PFSK-1 (cell line): Measurements from ENCODE around the gene EWSR1.

Experiments used
- FOXP2 ChIP-seq: optimal IDR thresholded peaks from 2 replicates; pipeline ENCODE3; 2011; ENCODE audit warnings: borderline replicate concordance, control low read depth, inconsistent platforms; ENCODE audit not compliant: insufficient read depth; ENCODE audit errors: extremely low read length, extremely low read depth
- POLR2AphosphoS5 ChIP-seq: IDR thresholded peaks from 2 replicates; pipeline ENCODE4 v1.6.1; 2012; ENCODE audit warnings: low read depth, mild to moderate bottlenecking, control low read depth, low read length, moderate library complexity
- SIN3A ChIP-seq: IDR thresholded peaks from 2 replicates; pipeline ENCODE4 v1.6.1; 2012; ENCODE audit warnings: mild to moderate bottlenecking, low read length, moderate library complexity, borderline replicate concordance; ENCODE audit not compliant: insufficient read depth
- TAF1 ChIP-seq: IDR thresholded peaks from 2 replicates; pipeline ENCODE4 v1.6.1; 2012; ENCODE audit warnings: low read length, control low read depth, borderline replicate concordance; ENCODE audit not compliant: insufficient read depth
- TF ChIP-seq, protein P1 (sequence below), 2 experiments: IDR thresholded peaks; 2 replicates each; pipeline versions ENCODE4 v1.6.1 to v1.8.0; 2011 to 2012; ENCODE audit warnings: low read depth in 2 of 2, low read length in 2 of 2, control low read depth in 1 of 2, inconsistent platforms in 1 of 2, mild to moderate bottlenecking in 1 of 2, moderate library complexity in 1 of 2; ENCODE audit not compliant: insufficient read depth in 1 of 2

Gene EWSR1

DNA sequence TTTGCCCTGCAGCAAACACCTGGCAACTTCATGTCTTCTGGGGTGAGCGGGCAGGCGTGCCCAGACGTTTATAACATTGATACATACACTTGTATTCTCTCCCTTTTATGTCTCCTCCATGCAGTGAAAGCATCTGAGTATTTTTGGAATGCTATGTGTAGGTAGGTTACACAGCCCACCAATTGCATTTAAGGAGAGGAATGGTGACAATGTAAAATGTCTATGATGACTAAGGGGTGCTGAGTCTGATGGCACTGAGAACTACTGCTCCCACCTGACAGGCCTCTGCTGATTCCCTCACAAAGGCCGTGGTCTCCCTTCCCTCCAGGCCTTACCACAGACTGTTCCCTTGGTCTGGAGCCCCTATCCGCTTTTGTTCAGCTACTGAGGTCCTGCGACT, 70.3 kb downstream of the EWSR1 start:
- no peak for TF ChIP-seq FOXP2
- no peak for TF ChIP-seq SIN3A
- TF ChIP-seq, protein P1, sequence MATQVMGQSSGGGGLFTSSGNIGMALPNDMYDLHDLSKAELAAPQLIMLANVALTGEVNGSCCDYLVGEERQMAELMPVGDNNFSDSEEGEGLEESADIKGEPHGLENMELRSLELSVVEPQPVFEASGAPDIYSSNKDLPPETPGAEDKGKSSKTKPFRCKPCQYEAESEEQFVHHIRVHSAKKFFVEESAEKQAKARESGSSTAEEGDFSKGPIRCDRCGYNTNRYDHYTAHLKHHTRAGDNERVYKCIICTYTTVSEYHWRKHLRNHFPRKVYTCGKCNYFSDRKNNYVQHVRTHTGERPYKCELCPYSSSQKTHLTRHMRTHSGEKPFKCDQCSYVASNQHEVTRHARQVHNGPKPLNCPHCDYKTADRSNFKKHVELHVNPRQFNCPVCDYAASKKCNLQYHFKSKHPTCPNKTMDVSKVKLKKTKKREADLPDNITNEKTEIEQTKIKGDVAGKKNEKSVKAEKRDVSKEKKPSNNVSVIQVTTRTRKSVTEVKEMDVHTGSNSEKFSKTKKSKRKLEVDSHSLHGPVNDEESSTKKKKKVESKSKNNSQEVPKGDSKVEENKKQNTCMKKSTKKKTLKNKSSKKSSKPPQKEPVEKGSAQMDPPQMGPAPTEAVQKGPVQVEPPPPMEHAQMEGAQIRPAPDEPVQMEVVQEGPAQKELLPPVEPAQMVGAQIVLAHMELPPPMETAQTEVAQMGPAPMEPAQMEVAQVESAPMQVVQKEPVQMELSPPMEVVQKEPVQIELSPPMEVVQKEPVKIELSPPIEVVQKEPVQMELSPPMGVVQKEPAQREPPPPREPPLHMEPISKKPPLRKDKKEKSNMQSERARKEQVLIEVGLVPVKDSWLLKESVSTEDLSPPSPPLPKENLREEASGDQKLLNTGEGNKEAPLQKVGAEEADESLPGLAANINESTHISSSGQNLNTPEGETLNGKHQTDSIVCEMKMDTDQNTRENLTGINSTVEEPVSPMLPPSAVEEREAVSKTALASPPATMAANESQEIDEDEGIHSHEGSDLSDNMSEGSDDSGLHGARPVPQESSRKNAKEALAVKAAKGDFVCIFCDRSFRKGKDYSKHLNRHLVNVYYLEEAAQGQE (IDR thresholded peaks at IDR 0.05; ENCODE audit: insufficient read depth in 1 of 2, low read depth in 2 of 2, low read length in 2 of 2) = no peak
- no peak for TF ChIP-seq TAF1
- no peak for TF ChIP-seq POLR2AphosphoS5

DNA sequence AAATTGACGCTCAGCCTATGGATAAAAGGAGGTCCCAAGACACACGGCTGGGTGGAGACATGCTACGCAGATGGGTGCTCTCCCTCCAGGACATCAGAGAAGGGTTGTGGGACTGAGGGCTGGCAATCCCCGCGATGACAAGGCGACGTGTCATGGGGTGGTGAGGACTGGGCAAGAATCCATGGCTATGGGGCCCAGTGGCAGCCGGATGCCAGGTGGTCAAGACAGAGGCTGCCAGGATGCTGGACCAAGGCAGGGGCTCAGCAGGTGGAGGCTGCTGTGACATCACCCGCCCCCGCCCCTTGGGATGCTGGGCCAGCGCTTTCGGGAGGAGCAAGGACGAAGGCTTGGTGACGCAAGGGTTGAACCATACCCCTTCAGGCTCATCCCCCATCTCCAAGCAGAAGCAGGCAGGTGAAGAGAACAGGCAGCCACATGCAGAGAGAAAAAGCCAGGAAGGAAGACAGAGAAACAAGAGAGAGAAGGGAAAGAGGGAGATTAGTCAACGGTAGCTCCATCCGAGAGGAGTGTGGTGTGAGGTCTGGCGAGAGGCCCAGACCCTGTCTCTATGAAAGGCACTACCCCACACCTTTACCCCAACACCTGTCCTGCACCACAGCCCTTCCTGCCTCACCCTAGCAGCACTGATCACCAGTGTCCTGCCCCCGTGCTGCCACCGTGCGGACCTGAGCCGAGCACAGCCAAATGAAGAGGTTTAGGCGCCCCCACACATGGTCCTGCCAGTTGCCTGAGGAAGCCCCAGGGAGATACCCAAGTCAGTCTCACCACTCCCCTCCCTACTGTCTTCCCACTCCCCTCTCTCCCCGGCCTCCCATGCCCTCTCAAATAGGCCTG, 71.5 kb downstream of the EWSR1 start:
- no peak for TF ChIP-seq POLR2AphosphoS5
- no peak for TF ChIP-seq TAF1
- TF ChIP-seq, protein P1 (IDR thresholded peaks at IDR 0.05; ENCODE audit: insufficient read depth in 1 of 2, low read depth in 2 of 2, low read length in 2 of 2) = no peak
- no peak for TF ChIP-seq FOXP2
- no peak for TF ChIP-seq SIN3A

DNA sequence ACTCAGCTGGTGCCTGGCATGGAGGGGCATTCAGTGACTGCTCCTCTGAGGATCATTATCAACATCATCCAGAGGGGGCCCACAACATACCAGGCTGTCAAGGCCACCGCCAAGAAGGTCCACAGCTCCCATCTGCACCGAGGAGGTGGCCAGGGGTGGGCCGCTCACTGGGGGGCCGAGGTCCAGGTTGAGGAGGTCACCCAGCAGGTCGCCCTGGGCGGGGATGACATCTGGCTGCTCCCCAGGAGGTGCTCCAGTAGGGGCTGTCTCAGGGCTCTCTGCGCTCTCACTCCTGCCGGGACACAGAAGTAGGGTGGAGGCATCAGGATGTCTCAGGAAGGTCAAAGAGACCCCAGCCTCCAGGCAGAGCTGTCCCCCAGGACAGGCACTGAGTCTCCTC, 72.5 kb downstream of the EWSR1 start:
- TF ChIP-seq, protein P1 (IDR thresholded peaks at IDR 0.05; ENCODE audit: insufficient read depth in 1 of 2, low read depth in 2 of 2, low read length in 2 of 2) = no peak
- TF ChIP-seq SIN3A = no peak
- TF ChIP-seq FOXP2 = no peak
- no peak for TF ChIP-seq POLR2AphosphoS5
- no peak for TF ChIP-seq TAF1

DNA sequence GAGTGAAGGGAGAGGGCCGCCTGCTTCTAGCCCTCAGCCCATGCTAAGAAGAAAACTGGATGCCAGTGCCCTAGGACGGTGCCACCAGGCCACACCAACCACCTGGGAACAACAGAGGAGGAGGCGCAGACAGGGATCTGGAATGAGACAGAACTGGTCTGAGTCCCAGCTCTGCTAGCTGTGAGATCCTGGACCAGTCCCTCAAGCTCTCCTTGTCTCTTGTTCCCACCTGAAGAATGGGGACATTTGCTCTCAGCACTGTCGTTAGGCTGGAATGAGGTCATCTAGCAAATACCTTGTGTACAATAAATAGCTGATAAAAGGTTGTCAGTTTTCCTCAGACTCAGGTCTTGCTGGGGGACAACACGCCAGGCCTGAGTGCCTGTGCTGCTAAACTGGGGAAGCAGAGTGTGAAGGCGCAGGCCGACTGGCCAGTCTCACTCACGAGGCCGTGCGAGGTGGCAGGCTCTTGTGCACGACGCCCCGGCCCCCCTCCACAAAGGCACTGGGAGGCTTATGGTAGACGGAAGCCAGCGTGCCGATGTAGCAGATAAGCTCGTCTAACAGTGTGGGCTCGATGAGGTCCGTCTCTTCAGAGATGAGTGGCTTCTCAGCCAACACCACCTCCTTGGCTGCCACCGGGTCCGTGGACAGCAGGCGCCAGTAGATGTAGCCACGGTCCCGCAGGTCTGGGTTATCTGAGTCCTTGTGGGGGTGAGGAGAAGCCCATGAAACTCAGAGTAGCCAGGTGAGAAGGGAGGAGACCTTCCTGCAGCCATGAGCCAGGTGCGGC, 73.2 kb downstream of the EWSR1 start:
- TF ChIP-seq, protein P1 (IDR thresholded peaks at IDR 0.05; ENCODE audit: insufficient read depth in 1 of 2, low read depth in 2 of 2, low read length in 2 of 2) = no peak
- TF ChIP-seq POLR2AphosphoS5 (no peak), FOXP2 (no peak), SIN3A (no peak), TAF1 (no peak)
